K562 (cell line): ENCODE data around the gene RNU6-9.

Experiments used
- EHMT2 ChIP-seq: fragments of 450-650 bp; IDR thresholded peaks from 2 replicates; pipeline ENCODE4 v1.6.1; 2018; ENCODE audit warnings: antibody characterized with exemption
- PCBP2 ChIP-seq: fragments of 200-400 bp; formaldehyde crosslinking; IDR thresholded peaks from 2 replicates; pipeline ENCODE4 v1.6.1; 2018; ENCODE audit warnings: low read length, low read depth, mild to moderate bottlenecking, moderate library complexity; ENCODE audit not compliant: poor library complexity, severe bottlenecking
- POLR2AphosphoS2 ChIP-seq: IDR thresholded peaks from 2 replicates; pipeline ENCODE4 v1.6.1; 2012; ENCODE audit warnings: low read length, improper control_type of control experiment
- RFX5 ChIP-seq: IDR thresholded peaks from 2 replicates; pipeline ENCODE4 v1.6.1; 2011; ENCODE audit warnings: low read depth, mild to moderate bottlenecking, improper control_type of control experiment, low read length
- SMARCB1 ChIP-seq: IDR thresholded peaks from 2 replicates; pipeline ENCODE4 v1.6.1; 2011; ENCODE audit warnings: improper control_type of control experiment, low read depth; ENCODE audit not compliant: insufficient read length
- TGIF2 ChIP-seq: sonication (generic); formaldehyde crosslinking; IDR thresholded peaks from 2 replicates; pipeline ENCODE4 v1.8.1; 2022; ENCODE audit warnings: mild to moderate bottlenecking, missing genetic modification reagents, moderate library complexity
- TRIM28 ChIP-seq: fragments of 450-650 bp; IDR thresholded peaks from 2 replicates; pipeline ENCODE4 v1.6.1; 2017
- ZNF197 ChIP-seq: fragments of 200-800 bp; sonication (Bioruptor generic); IDR thresholded peaks from 2 replicates; pipeline ENCODE4 v1.6.1; 2016; ENCODE audit warnings: low read depth, missing genetic modification characterization, missing compliant biosample characterization
- TF ChIP-seq, protein P1 (sequence below), 3 experiments: IDR thresholded peaks in 2 of 3; conservative IDR thresholded peaks in 1 of 3; 2 replicates each; pipeline ENCODE4 v1.5.1; 2011 to 2012; ENCODE audit warnings: low read length in 3 of 3, mild to moderate bottlenecking in 3 of 3, control low read depth in 2 of 3, improper control_type of control experiment in 1 of 3, inconsistent platforms in 1 of 3, low read depth in 1 of 3, mixed read lengths in 1 of 3, moderate library complexity in 1 of 3; ENCODE audit not compliant: insufficient read depth in 2 of 3
- TF ChIP-seq, protein P2 (sequence below): fragments of 450-650 bp; formaldehyde crosslinking; IDR thresholded peaks from 2 replicates; pipeline ENCODE4 v1.4.0; 2022; ENCODE audit warnings: mild to moderate bottlenecking, moderate library complexity

DNA sequence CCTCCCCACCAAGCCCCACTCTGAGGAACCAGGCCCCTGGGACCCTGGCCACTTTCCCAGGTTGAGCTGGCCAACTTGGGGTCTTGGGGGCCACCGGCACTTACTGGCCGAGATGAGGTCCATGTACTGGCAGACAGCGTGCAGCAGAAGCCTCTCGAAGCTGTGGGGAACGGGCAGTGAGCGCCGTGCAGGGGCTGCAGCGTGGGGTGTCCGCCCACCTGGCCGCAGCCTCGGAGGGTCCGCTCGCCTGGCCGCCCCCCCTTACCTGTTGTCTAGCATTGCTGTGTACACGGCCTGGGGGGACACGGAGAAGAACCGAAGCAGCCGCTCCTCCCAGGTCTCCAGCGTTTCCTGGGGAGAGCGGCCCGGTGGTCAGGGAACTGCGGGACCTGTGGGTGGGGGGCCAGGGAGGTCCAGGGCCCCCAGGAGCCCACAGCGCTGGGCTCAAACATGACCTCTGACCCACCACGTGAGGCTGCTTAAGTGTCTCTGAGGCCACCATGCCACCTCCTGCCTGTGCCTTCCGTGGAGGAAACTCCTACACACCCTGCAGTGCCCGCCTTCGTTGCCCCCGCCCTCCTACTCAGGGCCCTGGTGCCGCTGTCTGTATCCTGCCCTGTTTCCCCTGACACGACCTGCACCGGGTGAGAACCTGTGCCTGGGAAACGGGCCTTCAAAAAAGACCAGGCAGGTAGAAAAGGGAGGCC is 6.2 kb downstream of the RNU6-9 start:
- TF ChIP-seq RFX5 (no peak), POLR2AphosphoS2 (no peak), SMARCB1 (no peak), ZNF197 (CRISPR knock-in tag) (no peak), EHMT2 (no peak), TGIF2 (CRISPR knock-in tag) (no peak), PCBP2 (no peak), TRIM28 (no peak)
- TF ChIP-seq, protein P1, sequence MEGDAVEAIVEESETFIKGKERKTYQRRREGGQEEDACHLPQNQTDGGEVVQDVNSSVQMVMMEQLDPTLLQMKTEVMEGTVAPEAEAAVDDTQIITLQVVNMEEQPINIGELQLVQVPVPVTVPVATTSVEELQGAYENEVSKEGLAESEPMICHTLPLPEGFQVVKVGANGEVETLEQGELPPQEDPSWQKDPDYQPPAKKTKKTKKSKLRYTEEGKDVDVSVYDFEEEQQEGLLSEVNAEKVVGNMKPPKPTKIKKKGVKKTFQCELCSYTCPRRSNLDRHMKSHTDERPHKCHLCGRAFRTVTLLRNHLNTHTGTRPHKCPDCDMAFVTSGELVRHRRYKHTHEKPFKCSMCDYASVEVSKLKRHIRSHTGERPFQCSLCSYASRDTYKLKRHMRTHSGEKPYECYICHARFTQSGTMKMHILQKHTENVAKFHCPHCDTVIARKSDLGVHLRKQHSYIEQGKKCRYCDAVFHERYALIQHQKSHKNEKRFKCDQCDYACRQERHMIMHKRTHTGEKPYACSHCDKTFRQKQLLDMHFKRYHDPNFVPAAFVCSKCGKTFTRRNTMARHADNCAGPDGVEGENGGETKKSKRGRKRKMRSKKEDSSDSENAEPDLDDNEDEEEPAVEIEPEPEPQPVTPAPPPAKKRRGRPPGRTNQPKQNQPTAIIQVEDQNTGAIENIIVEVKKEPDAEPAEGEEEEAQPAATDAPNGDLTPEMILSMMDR (IDR thresholded peaks at IDR 0.05 in 2 of 3, conservative IDR thresholded peaks at IDR 0.05 in 1 of 3; ENCODE audit: insufficient read depth in 2 of 3, low read depth in 1 of 3, low read length in 3 of 3) = no peak
- TF ChIP-seq, protein P2, sequence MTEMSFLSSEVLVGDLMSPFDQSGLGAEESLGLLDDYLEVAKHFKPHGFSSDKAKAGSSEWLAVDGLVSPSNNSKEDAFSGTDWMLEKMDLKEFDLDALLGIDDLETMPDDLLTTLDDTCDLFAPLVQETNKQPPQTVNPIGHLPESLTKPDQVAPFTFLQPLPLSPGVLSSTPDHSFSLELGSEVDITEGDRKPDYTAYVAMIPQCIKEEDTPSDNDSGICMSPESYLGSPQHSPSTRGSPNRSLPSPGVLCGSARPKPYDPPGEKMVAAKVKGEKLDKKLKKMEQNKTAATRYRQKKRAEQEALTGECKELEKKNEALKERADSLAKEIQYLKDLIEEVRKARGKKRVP (CRISPR knock-in tag) = no peak
